RWPE2 (cell line): Measurements from ENCODE around the gene CHI3L1.

Experiments used
- ATAC-seq: fragments of 200-7000 bp; cut with Tn5 transposase; 3 replicates; pipeline ENCODE4 v1.9.1; 2021; ENCODE audit warnings: low read depth
- DNase-seq: peaks from one replicate; pipeline ENCODE4 v3.0.0-alpha.2; 2020; ENCODE audit warnings: low spot score
- H3K27ac ChIP-seq: fragments of 450-650 bp; 2 replicates; pipeline ENCODE4 v1.5.1; 2017; ENCODE audit warnings: mild to moderate bottlenecking; ENCODE audit not compliant: poor library complexity, severe bottlenecking
- H3K27me3 ChIP-seq: fragments of 250-450 bp; sonication (Bioruptor Pico); 2 replicates; pipeline ENCODE4 v1.5.1; 2021; ENCODE audit warnings: mild to moderate bottlenecking, moderate library complexity; ENCODE audit not compliant: insufficient read depth, poor library complexity, severe bottlenecking
- H3K36me3 ChIP-seq: fragments of 250-450 bp; sonication (Bioruptor Pico); 2 replicates; pipeline ENCODE4 v1.5.1; 2020; ENCODE audit warnings: low read depth, mild to moderate bottlenecking, moderate library complexity
- H3K4me1 ChIP-seq: fragments of 250-450 bp; sonication (Bioruptor Pico); 2 replicates; pipeline ENCODE4 v1.5.1; 2021; ENCODE audit warnings: mild to moderate bottlenecking, moderate library complexity; ENCODE audit not compliant: insufficient read depth, poor library complexity, severe bottlenecking
- H3K4me3 ChIP-seq: fragments of 250-450 bp; sonication (Bioruptor Pico); 2 replicates; pipeline ENCODE4 v1.5.1; 2021; ENCODE audit warnings: mild to moderate bottlenecking, moderate library complexity; ENCODE audit not compliant: severe bottlenecking
- H3K9me3 ChIP-seq: fragments of 250-450 bp; sonication (Bioruptor Pico); 2 replicates; pipeline ENCODE4 v1.5.1; 2021; ENCODE audit warnings: mild to moderate bottlenecking, moderate library complexity; ENCODE audit not compliant: severe bottlenecking
- TF ChIP-seq, protein P1 (sequence below): fragments of 450-650 bp; IDR thresholded peaks from one replicate; pipeline ENCODE4 v1.5.1; 2017; ENCODE audit warnings: mild to moderate bottlenecking, moderate library complexity; ENCODE audit not compliant: poor library complexity, severe bottlenecking

CHI3L1 gene

DNA sequence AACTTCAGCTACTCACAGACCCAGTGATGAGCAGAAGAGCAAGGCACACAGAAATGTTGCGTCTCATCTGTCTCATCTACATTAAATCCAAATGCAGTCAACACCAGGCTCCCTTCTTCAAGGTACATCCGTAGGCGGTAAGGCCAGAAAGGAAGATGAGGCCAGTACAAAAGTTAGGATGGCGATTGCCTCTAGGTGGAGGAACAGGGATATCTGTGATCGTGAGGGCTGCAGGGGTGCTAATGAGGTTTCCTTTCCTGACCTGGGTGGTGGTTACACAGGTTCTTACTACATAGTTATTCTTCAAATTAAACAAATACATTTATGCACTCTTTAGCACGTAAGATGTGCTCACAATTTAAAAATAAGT lies 9.5 kb downstream of the CHI3L1 start:
- Histone ChIP-seq H3K4me3 (no peak overlapping the region), H3K36me3 (no peaks in the 10 kb centered on the region), H3K27ac (no peak overlapping the region), H3K4me1 (no peaks in the 10 kb centered on the region), H3K27me3 (no peaks in the 10 kb centered on the region), H3K9me3 (no peaks in the 10 kb centered on the region)
- TF ChIP-seq, protein P1, sequence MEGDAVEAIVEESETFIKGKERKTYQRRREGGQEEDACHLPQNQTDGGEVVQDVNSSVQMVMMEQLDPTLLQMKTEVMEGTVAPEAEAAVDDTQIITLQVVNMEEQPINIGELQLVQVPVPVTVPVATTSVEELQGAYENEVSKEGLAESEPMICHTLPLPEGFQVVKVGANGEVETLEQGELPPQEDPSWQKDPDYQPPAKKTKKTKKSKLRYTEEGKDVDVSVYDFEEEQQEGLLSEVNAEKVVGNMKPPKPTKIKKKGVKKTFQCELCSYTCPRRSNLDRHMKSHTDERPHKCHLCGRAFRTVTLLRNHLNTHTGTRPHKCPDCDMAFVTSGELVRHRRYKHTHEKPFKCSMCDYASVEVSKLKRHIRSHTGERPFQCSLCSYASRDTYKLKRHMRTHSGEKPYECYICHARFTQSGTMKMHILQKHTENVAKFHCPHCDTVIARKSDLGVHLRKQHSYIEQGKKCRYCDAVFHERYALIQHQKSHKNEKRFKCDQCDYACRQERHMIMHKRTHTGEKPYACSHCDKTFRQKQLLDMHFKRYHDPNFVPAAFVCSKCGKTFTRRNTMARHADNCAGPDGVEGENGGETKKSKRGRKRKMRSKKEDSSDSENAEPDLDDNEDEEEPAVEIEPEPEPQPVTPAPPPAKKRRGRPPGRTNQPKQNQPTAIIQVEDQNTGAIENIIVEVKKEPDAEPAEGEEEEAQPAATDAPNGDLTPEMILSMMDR, result no peak
- ATAC-seq, result no peak
- DNase-seq, result no peak

DNA sequence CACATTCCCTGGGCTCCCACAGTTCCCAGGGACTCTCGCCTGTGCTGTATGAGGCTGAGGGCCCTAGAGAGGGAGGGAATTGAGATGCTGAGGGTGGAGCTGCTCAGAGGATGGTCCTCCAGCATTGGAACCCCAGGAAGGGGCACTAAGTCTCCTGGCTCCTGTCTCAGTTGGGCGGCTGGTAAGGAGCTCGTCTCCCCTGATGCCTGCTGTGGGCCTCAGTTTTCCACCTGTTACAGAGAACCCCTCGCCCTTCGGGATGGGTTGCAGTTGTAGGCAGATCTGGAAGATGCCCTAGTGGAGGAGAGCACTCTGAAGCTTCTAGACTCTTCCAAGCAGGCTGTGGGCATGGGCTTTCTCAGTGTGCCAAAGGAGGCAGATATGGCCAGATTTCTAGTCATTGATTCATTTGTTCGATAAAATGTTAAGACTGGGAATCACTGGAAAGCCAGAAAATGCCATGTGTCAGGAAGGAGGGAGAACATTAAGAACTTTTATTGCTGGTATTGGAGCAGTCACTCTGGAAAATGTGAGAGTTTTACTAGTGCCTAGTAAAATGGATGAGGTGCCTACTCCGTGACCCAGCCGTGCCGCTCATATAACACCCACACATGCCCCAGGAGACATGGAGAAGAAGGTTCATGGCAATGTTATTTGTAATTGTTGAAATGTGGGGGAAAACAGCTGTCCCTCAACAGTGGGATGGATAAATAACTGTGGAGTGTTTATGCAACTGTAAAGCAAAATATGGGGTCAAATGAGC lies 10.1 kb downstream of the CHI3L1 start:
- TF ChIP-seq, protein P1, result no peak
- Histone ChIP-seq H3K9me3 (no peaks in the 10 kb centered on the region), H3K36me3 (no peaks in the 10 kb centered on the region), H3K4me1 (no peaks in the 10 kb centered on the region), H3K27ac (no peak overlapping the region), H3K27me3 (no peaks in the 10 kb centered on the region), H3K4me3 (no peak overlapping the region)
- DNase-seq (no peak), ATAC-seq (no peak)

DNA sequence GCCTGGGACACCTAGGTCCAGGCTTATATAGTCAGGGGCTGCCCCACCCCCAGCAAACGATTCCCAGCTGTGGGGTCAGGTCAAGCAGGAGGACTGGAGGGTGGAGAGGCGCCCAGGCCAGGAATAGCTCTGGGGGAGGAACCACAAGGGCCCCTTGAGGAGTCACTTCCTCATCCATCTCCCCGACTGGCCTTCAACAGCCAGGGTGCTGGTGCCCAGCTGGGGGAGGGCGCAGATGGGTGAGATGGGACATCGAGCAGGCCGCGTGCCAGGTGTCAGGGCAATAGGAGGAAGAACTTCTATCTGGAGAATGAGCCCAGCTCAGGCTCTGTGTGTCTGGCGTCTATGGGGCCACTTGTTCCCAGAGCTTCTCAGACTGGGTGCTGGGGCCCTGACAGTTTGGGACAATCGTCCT lies 10.7 kb downstream of the CHI3L1 start:
- no peak overlapping the region for H3K4me3 ChIP-seq
- H3K9me3 ChIP-seq, result no peaks in the 10 kb centered on the region
- TF ChIP-seq, protein P1, result no peak
- no peak overlapping the region for H3K27ac ChIP-seq
- no peaks in the 10 kb centered on the region for H3K4me1 ChIP-seq
- ATAC-seq (no peak), DNase-seq (no peak)
- no peaks in the 10 kb centered on the region for H3K27me3 ChIP-seq
- H3K36me3 ChIP-seq, result no peaks in the 10 kb centered on the region

DNA sequence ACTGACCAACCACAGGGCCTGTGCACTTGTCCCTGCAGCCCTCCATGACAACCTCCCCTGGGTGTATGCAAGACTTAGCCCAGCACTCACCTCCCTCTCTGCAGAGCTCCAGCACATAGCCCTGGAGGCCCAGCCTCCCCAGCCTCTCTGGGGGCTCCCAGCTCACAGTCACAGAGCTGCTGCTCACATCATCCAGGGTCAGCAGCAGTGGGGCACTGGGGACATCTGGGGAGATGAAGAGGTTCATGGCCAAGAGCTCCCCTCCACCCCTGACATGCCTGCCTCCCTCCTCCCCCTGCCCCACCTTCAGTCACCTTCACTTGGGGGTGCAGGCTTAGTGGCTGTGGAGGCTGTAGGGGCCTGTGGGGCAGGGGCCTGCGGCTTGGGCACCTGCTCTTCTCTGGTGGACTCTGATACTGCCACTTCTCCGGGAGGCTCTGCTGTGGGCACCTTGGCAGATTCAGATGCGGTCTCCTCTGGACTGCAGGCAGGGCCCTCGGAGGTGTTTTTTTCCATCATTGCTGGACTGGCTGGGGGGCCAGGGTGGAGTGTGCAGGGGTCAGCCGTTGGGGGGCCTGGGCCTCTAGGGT lies 11.2 kb downstream of the CHI3L1 start, which contains the start of gene MYBPH:
Gene MYBPH (minus strand): TSS at position 590 of the 590 bp plus-strand sequence. CDS start 71 bp downstream, at position 519.
- Histone ChIP-seq H3K27ac (no peak within 1 kb of the TSS), H3K36me3 (no peaks in the 10 kb centered on the region), H3K9me3 (no peaks in the 10 kb centered on the region), H3K27me3 (no peaks in the 10 kb centered on the region), H3K4me3 (no peak within 1 kb of the TSS), H3K4me1 (no peaks in the 10 kb centered on the region)
- TF ChIP-seq, protein P1, result no peak
- no peak for ATAC-seq
- no peak for DNase-seq
